Ascending aorta (tissue), 2 donors: ENCODE measurements around the gene WNT9B. TPM values are rescaled to one million over a fixed set of nuclear protein-coding genes. Genes with fewer than 3 reads are reported as not detected.

Experiments used
- DNase-seq, 2 donors: peaks; one replicate each; pipeline ENCODE4 v3.0.0-alpha.2; 2019; ENCODE audit warnings: low spot score in 2 of 2
- H3K27ac ChIP-seq, 2 donors: fragments of 200-600 bp; sonication (generic); one replicate each; pipeline ENCODE4 v1.5.1; 2016 to 2017; ENCODE audit warnings: mild to moderate bottlenecking in 1 of 2
- H3K27me3 ChIP-seq: fragments of 200-600 bp; sonication (generic); one replicate; pipeline ENCODE4 v1.5.1; 2017
- H3K36me3 ChIP-seq, 2 donors: fragments of 200-600 bp; sonication (generic); one replicate each; pipeline ENCODE4 v1.5.1; 2016
- H3K4me1 ChIP-seq, 2 donors: fragments of 200-600 bp; sonication (generic); one replicate each; pipeline ENCODE4 v1.5.1; 2016 to 2017; ENCODE audit warnings: mild to moderate bottlenecking in 1 of 2
- H3K4me3 ChIP-seq, 2 donors: fragments of 200-600 bp; sonication (generic); one replicate each; pipeline ENCODE4 v1.5.1; 2016 to 2017; ENCODE audit warnings: mild to moderate bottlenecking in 1 of 2
- H3K9me3 ChIP-seq, 2 donors: fragments of 200-600 bp; sonication (generic); one replicate each; pipeline ENCODE4 v1.5.1; 2016
- intact Hi-C: fragments of 100-400 bp; cut with DNase I; formaldehyde crosslinking; loops from one replicate; pipeline ENCODE4 v1.15.1; 2023
- total RNA-seq: library from RNA; depleted of rRNA; stranded (reverse); fragments of >200 nt; gene quantifications from one replicate; pipeline ENCODE4 v1.1.0, GENCODE V29; 2016
- TF ChIP-seq, protein P1 (sequence below), 3 experiments: fragments of 200-600 bp in 2 of 3; fragments of 450-650 bp in 1 of 3; sonication (generic) in 2 of 3; IDR thresholded peaks; one replicate each; pipeline ENCODE4 v1.5.1; 2016 to 2019; ENCODE audit warnings: antibody characterized with exemption in 3 of 3, mild to moderate bottlenecking in 1 of 3, moderate library complexity in 1 of 3

Gene WNT9B
- total RNA-seq, 1 donor from 2014 or later = 5.6 TPM

DNA sequence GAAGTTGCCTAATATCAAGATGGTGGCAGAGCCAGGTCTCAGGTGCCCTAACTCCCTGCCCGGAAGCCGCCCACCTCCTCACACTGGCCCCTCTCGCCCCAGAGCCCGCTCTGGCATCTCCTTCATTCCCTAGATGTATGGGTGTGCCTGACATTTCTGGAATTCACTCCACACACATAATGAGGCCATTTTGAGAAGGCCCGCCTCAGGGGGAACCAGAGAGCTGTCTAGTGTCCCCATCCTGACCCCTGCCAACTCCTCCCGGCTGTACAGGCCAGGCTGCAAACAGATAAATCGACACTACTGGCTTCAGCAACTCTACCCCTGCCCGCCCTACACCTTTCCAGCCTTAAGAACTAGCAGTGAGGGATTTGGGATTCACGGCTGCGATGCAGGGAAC is 40.5 kb upstream of the WNT9B start:
- H3K36me3 ChIP-seq = no peaks in the 10 kb centered on the region
- intact Hi-C loops = no loop called here
- H3K27ac ChIP-seq = no peak overlapping the region
- no peak for DNase-seq
- H3K9me3 ChIP-seq = no peaks in the 10 kb centered on the region
- H3K4me3 ChIP-seq = no peak overlapping the region
- TF ChIP-seq, protein P1, sequence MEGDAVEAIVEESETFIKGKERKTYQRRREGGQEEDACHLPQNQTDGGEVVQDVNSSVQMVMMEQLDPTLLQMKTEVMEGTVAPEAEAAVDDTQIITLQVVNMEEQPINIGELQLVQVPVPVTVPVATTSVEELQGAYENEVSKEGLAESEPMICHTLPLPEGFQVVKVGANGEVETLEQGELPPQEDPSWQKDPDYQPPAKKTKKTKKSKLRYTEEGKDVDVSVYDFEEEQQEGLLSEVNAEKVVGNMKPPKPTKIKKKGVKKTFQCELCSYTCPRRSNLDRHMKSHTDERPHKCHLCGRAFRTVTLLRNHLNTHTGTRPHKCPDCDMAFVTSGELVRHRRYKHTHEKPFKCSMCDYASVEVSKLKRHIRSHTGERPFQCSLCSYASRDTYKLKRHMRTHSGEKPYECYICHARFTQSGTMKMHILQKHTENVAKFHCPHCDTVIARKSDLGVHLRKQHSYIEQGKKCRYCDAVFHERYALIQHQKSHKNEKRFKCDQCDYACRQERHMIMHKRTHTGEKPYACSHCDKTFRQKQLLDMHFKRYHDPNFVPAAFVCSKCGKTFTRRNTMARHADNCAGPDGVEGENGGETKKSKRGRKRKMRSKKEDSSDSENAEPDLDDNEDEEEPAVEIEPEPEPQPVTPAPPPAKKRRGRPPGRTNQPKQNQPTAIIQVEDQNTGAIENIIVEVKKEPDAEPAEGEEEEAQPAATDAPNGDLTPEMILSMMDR (IDR thresholded peaks at IDR 0.05) = no peak
- no peaks in the 10 kb centered on the region for H3K4me1 ChIP-seq
- H3K27me3 ChIP-seq = no peaks in the 10 kb centered on the region

DNA sequence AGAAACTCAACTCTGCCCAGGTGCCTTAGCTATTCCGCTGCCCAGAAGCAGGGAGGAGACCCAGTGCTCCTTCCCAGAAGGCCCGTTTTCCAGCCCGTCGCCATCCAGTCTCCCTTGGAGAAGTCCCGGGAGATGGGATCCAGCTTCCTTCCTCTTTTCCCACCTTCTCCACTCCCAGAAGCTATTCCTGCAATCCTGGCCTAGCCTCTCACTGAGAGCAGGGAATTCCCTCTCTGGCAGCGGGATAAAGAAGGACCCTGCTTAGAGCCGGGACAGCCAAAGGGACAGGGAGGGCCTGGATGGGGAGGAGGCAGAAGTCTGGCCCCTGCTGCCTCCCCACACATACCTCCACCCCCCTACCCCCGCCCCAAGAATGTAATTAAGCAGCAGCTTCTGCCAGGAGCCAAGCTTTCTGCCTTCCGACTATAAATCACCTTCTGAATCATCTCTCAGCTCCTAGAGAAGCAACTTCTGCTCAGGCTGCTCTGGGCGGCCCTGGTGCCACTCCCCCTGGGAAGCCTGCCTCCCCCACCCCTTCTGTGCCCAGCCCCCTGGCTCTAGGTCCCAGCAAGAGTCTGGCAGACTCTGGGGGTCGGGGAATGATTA is 39.3 kb upstream of the WNT9B start:
- DNase-seq = no peak
- Histone ChIP-seq H3K9me3 (no peaks in the 10 kb centered on the region), H3K4me1 (no peaks in the 10 kb centered on the region), H3K36me3 (no peaks in the 10 kb centered on the region), H3K4me3 (no peak overlapping the region), H3K27ac (no peak overlapping the region), H3K27me3 (peaks cover 1% of the 10 kb centered on the region)
- intact Hi-C loops = no loop called here
- TF ChIP-seq, protein P1 (IDR thresholded peaks at IDR 0.05) = no peak

DNA sequence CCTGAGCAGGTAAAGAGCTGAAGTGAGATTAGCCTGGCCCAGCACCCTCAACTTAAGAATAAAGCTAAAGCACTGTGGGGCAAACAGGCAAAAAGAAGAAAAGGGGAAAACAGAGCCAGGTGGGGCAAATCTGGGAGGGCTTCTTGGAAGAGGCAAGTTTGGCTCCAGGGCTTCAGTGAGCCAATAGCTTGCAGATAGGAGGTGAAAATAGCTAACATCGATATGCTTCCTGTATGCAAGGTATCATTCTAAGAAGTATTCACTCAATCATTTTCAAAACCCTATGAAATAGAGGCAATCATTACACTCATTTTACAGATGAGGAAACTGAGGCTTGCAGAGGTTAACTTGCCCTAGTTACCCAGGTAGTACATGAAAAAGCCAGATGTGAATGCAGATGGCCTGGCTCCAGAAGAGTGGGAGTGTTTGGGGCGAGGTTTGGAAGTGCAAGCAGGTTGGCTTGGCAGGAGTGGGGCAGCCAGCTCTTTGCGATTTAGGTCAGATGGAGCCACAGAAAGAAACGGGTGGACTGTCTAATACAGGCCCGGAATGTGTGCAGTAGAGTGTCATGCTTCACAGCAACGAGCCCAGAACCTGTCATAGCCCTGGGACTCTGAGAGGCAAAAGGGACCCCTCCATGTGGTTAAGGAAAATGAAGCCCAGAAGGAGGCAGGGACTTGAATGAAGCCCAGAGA is 38.6 kb upstream of the WNT9B start:
- DNase-seq = no peak
- Histone ChIP-seq H3K27me3 (peaks cover 7% of the 10 kb centered on the region), H3K4me3 (no peak overlapping the region), H3K36me3 (no peaks in the 10 kb centered on the region), H3K4me1 (no peaks in the 10 kb centered on the region), H3K27ac (no peak overlapping the region), H3K9me3 (no peaks in the 10 kb centered on the region)
- TF ChIP-seq, protein P1 (IDR thresholded peaks at IDR 0.05) = no peak
- intact Hi-C loops = no loop called here

DNA sequence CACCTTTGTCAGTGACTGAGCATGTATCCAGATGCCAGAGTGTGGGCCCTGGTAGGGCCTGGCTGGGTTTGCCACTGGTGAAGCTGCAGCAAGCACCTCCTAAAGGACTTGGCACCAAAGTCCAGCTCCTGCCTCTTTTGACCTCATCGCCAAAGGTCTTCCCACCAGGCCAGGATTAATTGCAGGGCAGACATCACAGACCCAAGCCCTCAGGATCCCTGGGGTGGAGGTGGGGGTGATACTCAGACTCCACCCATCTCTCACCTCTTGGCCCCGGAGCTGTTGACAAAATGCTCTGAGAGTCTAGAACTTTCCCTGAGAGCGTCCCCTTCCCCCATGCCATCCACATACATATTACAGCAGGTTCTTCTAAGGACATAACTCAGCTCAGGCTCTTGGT is 37.5 kb upstream of the WNT9B start:
- Histone ChIP-seq H3K4me3 (no peak overlapping the region), H3K9me3 (no peaks in the 10 kb centered on the region), H3K4me1 (peaks cover 4 to 8% of the 10 kb centered on the region in 2 donors), H3K27ac (no peak overlapping the region), H3K27me3 (peaks cover 14% of the 10 kb centered on the region), H3K36me3 (no peaks in the 10 kb centered on the region)
- TF ChIP-seq, protein P1 (IDR thresholded peaks at IDR 0.05) = no peak
- no peak for DNase-seq
- intact Hi-C loops = no loop called here

DNA sequence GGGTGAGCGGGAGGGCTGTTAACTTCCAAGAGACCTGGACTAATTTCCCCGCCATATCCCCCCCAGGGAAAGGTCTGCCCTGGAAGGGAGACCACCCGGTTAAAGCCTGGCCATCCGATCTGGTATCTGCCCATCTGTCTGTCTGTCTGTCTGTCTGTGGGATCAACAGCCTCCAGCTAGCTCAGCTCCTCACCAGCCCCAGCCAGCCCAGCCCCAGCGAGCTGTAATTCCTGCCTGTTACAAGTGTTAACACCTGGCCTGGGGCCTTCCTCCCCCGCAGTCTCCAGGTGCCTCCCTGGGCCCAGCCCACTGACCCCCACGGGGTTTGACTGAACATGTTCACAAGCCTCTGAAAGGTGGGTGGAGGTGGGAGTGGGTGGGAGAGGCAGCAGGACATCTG is 36.9 kb upstream of the WNT9B start:
- no peaks in the 10 kb centered on the region for H3K36me3 ChIP-seq
- peaks cover 19% of the 10 kb centered on the region for H3K27me3 ChIP-seq
- DNase-seq = no peak
- no peaks in the 10 kb centered on the region for H3K9me3 ChIP-seq
- H3K27ac ChIP-seq = no peak overlapping the region
- TF ChIP-seq, protein P1 (IDR thresholded peaks at IDR 0.05) = no peak
- no peak overlapping the region for H3K4me3 ChIP-seq
- H3K4me1 ChIP-seq = peaks cover 6 to 8% of the 10 kb centered on the region in 2 donors
- intact Hi-C loops = no loop called here
